Stomach (tissue), 9 donors: ENCODE results near the gene LGALS3BP. TPM values are rescaled to one million over a fixed set of nuclear protein-coding genes. Genes with fewer than 3 reads are reported as not detected.
A peak's percentile ranks its signal among the peaks of the same experiment; 100 is the strongest.

Source experiments
- DNase-seq, 2 donors: peaks; one replicate each; pipeline versions ENCODE4 v3.0.0 to v3.0.0-alpha.2; 2013 to 2019
- H3K27ac ChIP-seq, 5 donors: fragments of 200-600 bp in 4 of 5; sonication (generic) in 4 of 5; one replicate each; pipeline ENCODE4 v1.5.1; 2013 to 2019; ENCODE audit warnings: mild to moderate bottlenecking in 1 of 5, moderate library complexity in 1 of 5
- H3K27me3 ChIP-seq, 3 donors: fragments of 200-600 bp; sonication (generic); one replicate each; pipeline ENCODE4 v1.5.1; 2017 to 2019; ENCODE audit warnings: mixed run types in 1 of 3
- H3K36me3 ChIP-seq, 4 donors: fragments of 200-600 bp; sonication (generic); 1 replicate in 3 of 4; 2 replicates in 1 of 4; pipeline ENCODE4 v1.5.1; 2016 to 2019
- H3K4me1 ChIP-seq, 4 donors: fragments of 200-600 bp; sonication (generic); one replicate each; pipeline ENCODE4 v1.5.1; 2016 to 2019
- H3K4me3 ChIP-seq, 4 donors: fragments of 200-600 bp; sonication (generic) in 3 of 4; one replicate each; pipeline ENCODE4 v1.5.1; 2016 to 2019; ENCODE audit warnings: mild to moderate bottlenecking in 1 of 4
- H3K9me3 ChIP-seq, 4 donors: fragments of 200-600 bp; sonication (generic); one replicate each; pipeline ENCODE4 v1.5.1; 2016 to 2019
- EP300 ChIP-seq: sonication (generic); formaldehyde crosslinking; IDR thresholded peaks from one replicate; pipeline ENCODE4 v1.6.1; 2017; ENCODE audit warnings: antibody characterized with exemption
- POLR2A ChIP-seq, 4 donors: fragments of 450-650 bp; IDR thresholded peaks; one replicate each; pipeline ENCODE4 v1.6.1; 2016; ENCODE audit warnings: antibody characterized with exemption in 4 of 4, control low read depth in 2 of 4, mild to moderate bottlenecking in 1 of 4, moderate library complexity in 1 of 4
- POLR2AphosphoS5 ChIP-seq, 3 donors: sonication (generic); formaldehyde crosslinking; IDR thresholded peaks; one replicate each; pipeline ENCODE4 v1.6.1; 2016; ENCODE audit warnings: antibody characterized with exemption in 3 of 3
- WGBS, 5 donors: extraction: QIAGEN DNeasy Blood & Tissue Kit in 3 of 5; methylation state at CpG; one replicate each; pipeline versions ENCODE4 v1.1.5 to v1.1.7; 2013 to 2018; 5-methylcytosine and 5-hydroxymethylcytosine counted together
- intact Hi-C: fragments of 100-400 bp; cut with DNase I; formaldehyde crosslinking; loops from one replicate; pipeline ENCODE4 v1.15.1; 2023; ENCODE audit warnings: low total_unique reads
- polyA plus RNA-seq, 3 donors: library from polyadenylated mRNA; stranded (reverse); fragments of 200-250 nt; gene quantifications; one replicate each; pipeline ENCODE4 v1.2.3, GENCODE V29; 2013
- total RNA-seq, 5 donors: library from RNA; depleted of rRNA; stranded (reverse); fragments of >200 nt; gene quantifications; one replicate each; pipeline versions ENCODE4 v1.1.0 to v1.2.3, GENCODE V29; 2014 to 2016
- TF ChIP-seq, protein P1 (sequence below), 7 experiments: fragments of 450-650 bp in 4 of 7; fragments of 200-600 bp in 3 of 7; sonication (generic) in 3 of 7; IDR thresholded peaks; one replicate each; pipeline ENCODE4 v1.5.1; 2016 to 2019; ENCODE audit warnings: antibody characterized with exemption in 7 of 7, control low read depth in 2 of 7, mild to moderate bottlenecking in 1 of 7
- donor health status: healthy with polysubstance abuse.
- donor health status: Bipolar disorder and iron deficiency.
- donor health status: healthy.

Gene LGALS3BP
- total and polyA plus RNA-seq, 8 donors: 63.4 to 625 (median 192) TPM

DNA sequence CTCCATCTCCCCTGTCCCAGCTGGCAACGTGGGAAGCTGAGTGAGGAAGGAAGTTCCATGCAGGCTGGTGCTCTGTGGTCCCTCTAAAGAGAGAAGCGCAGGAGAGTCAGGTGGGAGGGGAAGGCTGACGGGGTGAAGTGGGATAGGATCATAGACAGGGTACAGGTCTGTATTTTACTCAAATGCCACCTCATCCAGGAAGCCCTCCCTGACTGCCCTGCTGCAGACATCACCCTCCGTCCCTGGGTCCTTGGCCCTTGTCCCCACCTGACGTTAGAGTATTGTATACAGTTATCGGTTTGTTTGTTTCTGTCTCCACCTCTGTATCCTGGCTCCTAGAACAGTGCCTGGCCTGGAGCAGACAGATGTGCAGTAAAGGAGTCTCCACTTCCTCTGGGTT lies 18.2 kb upstream of the LGALS3BP start:
- intact Hi-C loops: no loop called here
- Histone ChIP-seq H3K9me3 (no peaks in the 10 kb centered on the region), H3K36me3 (peaks cover 32 to 84% (median 79%) of the 10 kb centered on the region in 4 donors)

DNA sequence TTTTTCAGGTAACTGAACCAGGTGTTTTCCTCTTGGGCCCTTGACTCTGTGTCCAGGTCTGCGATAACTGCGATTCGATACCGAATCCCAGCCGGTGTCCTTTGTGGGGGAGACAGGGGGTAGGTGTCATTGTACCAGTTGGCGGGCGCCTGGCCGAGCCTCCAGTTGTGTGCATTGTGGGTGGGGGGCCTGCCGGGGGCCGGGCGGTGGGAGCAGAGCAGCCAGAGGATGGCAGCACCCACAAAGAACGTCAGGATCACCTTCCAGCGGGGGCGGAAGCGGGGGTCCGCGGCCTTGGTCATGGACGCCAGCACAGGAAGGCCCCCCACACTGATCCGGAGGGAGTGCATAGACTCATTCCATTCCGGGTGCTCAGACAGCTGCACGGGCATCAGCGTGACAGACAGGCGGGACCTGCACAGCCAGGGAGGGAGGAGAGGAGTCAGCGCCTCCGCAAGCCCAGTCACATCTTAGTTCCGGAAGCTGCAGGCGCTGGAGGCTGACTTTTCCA lies 17.6 kb upstream of the LGALS3BP start:
- Histone ChIP-seq H3K9me3 (no peaks in the 10 kb centered on the region), H3K4me3 (no peak overlapping the region), H3K27ac (peak overlapping the region; percentile 76 to 89 (median 78)), H3K27me3 (no peaks in the 10 kb centered on the region), H3K36me3 (peaks cover 33 to 89% (median 82%) of the 10 kb centered on the region in 4 donors), H3K4me1 (peaks cover 64 to 88% (median 76%) of the 10 kb centered on the region in 4 donors)
- intact Hi-C loops: no loop called here
- no peak for DNase-seq
- no peak for TF ChIP-seq EP300
- WGBS, 5 donors: 73 to 91% (median 79%) methylated on average over 26 to 27 of the region's 27 CpGs

More for the DNA sequence above, 18.2 kb upstream of the LGALS3BP start:
- Histone ChIP-seq H3K4me1 (peaks cover 67 to 88% (median 79%) of the 10 kb centered on the region in 4 donors), H3K27me3 (no peaks in the 10 kb centered on the region), H3K27ac (peak overlapping the region; percentile 66 to 83 (median 76)), H3K4me3 (no peak overlapping the region)
- 36 to 64% (median 45%) methylated on average over 6 of the region's 6 CpGs for WGBS, 5 donors
- no peak for TF ChIP-seq POLR2A (IDR thresholded peaks at IDR 0.05)
- no peak for TF ChIP-seq EP300
- no peak for TF ChIP-seq POLR2AphosphoS5 (IDR thresholded peaks at IDR 0.05)
- no peak for DNase-seq

DNA sequence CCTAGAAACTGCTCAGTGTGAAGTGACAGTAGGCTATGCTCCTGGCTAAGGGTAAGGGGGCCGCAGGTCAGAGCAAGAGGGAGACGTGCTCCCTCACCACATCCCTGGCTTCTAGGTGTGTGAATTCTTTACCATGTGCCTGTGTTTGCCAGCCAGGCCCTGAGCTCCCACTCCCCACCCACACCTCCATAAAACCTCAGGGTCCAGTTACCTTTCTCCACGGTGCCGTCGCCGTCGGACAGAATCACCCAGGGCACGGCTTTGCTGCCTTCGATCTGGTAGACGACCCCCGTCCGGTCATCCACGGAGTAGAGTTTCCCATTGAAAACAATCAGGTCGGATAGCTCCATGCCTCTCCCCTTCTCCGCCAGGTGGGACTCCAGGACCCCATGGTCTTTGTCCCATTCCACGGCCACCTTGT lies 17.1 kb upstream of the LGALS3BP start:
- TF ChIP-seq EP300 (no peak), POLR2A (IDR thresholded peaks at IDR 0.05) (no peak), POLR2AphosphoS5 (IDR thresholded peaks at IDR 0.05) (no peak)
- TF ChIP-seq, protein P1, sequence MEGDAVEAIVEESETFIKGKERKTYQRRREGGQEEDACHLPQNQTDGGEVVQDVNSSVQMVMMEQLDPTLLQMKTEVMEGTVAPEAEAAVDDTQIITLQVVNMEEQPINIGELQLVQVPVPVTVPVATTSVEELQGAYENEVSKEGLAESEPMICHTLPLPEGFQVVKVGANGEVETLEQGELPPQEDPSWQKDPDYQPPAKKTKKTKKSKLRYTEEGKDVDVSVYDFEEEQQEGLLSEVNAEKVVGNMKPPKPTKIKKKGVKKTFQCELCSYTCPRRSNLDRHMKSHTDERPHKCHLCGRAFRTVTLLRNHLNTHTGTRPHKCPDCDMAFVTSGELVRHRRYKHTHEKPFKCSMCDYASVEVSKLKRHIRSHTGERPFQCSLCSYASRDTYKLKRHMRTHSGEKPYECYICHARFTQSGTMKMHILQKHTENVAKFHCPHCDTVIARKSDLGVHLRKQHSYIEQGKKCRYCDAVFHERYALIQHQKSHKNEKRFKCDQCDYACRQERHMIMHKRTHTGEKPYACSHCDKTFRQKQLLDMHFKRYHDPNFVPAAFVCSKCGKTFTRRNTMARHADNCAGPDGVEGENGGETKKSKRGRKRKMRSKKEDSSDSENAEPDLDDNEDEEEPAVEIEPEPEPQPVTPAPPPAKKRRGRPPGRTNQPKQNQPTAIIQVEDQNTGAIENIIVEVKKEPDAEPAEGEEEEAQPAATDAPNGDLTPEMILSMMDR (IDR thresholded peaks at IDR 0.05): no peak
- DNase-seq: no peak
- no peaks in the 10 kb centered on the region for H3K9me3 ChIP-seq
- intact Hi-C loops: no loop called here
- H3K4me3 ChIP-seq: no peak overlapping the region
- peaks cover 62 to 86% (median 74%) of the 10 kb centered on the region in 4 donors for H3K4me1 ChIP-seq
- WGBS, 5 donors: 50 to 76% (median 59%) methylated on average over 16 of the region's 16 CpGs
- H3K36me3 ChIP-seq: peaks cover 36 to 94% (median 85%) of the 10 kb centered on the region in 4 donors
- H3K27ac ChIP-seq: peak overlapping the region; percentile 76 to 89 (median 78)
- no peaks in the 10 kb centered on the region for H3K27me3 ChIP-seq

DNA sequence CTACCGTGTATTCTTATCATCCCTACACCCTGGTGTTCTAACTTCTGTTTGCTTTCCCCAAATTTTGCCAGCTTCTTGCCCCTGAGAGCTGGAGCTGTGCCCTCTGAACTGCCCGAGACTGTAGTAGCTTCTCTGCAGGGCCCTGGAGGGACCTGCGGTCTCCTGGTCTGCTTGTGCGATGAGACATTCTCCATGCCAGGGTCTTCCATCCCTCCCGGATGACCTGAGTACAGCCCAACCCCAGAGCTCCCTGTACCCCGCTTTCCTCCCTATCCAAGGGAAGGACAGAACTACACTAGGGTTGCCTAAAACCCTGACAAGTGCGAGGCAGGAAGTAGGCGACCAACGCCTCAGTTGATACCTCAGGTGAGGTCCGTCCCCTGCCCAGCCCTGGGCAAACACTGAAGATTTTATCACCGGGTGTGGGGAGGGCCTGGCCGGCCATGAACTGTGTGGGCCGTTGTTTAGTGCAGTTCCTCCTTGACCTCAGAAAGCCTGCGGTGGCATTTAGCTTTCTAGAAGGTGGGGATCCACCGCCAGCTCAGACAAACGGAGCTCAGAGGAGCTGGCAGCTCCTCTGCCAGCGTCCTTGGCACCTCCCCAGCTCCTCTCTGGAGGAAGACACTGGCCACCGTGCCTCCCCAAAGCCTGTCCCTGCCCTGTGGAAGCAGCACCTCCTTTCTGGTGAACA lies 16.2 kb upstream of the LGALS3BP start:
- no peaks in the 10 kb centered on the region for H3K9me3 ChIP-seq
- intact Hi-C loops: no loop called here
- WGBS, 5 donors: 32 to 50% (median 37%) methylated on average over 9 to 18 of the region's 18 CpGs
- H3K27ac ChIP-seq: peak overlapping the region; percentile 76 to 89 (median 78)
- H3K36me3 ChIP-seq: peaks cover 44 to 100% (median 93%) of the 10 kb centered on the region in 4 donors
- TF ChIP-seq, protein P1 (IDR thresholded peaks at IDR 0.05): no peak
- TF ChIP-seq POLR2A (IDR thresholded peaks at IDR 0.05) (no peak), EP300 (no peak), POLR2AphosphoS5 (IDR thresholded peaks at IDR 0.05) (peak in 2 of 3 donors; percentile 71 to 87)
- no peaks in the 10 kb centered on the region for H3K27me3 ChIP-seq
- H3K4me1 ChIP-seq: peaks cover 55 to 78% (median 69%) of the 10 kb centered on the region in 4 donors
- H3K4me3 ChIP-seq: no peak overlapping the region
- peak; percentile 79 to 87 for DNase-seq

DNA sequence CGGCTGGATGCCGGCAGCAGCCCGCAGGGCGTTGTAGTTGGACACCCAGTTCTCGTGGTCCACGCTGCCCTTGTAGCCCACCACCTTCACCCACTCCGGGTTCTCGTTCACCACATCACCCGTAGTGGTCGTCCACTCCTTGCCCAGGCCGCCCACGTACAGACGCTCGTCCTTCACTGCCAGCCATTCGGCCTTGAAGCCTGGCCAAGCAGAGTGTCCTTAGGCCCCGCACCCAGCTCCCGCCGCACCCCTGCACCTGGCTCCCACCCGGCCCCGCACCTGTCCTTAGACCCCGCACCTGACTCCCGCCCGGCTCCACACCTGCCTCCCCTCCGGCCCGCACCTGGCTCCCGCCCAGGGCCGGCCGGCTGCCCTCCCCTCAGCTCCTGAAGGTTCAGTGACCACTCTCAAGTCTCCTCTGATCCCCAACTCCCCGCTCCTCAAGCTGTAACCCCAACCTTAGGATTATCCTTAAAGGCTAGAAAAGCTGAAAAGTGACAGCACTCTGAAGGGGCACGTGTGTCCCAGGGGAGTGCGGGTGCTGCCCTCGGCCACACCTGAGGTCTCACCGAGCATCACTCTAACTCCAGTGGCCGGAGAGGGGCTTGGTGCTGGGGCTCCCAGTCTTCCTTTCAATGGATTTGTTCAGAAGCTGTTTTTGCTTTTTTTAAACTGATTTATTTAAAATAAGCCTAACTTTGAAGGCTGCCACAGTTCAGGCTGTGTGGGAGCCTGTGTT lies 15.5 kb upstream of the LGALS3BP start:
- WGBS, 5 donors: 52 to 83% (median 77%) methylated on average over 34 of the region's 34 CpGs
- DNase-seq: peak in 1 of 2 donors; percentile 26

More for the DNA sequence above, 15.5 kb upstream of the LGALS3BP start:
- intact Hi-C loops: no loop called here
- Histone ChIP-seq H3K27me3 (no peaks in the 10 kb centered on the region), H3K27ac (peak overlapping the region; percentile 76 to 89 (median 78)), H3K4me1 (peaks cover 55 to 73% (median 67%) of the 10 kb centered on the region in 4 donors), H3K36me3 (peaks cover 52 to 100% (median 97%) of the 10 kb centered on the region in 4 donors), H3K9me3 (no peaks in the 10 kb centered on the region), H3K4me3 (no peak overlapping the region)
- TF ChIP-seq POLR2A (IDR thresholded peaks at IDR 0.05) (no peak), POLR2AphosphoS5 (IDR thresholded peaks at IDR 0.05) (no peak), EP300 (no peak)
- TF ChIP-seq, protein P1 (IDR thresholded peaks at IDR 0.05): no peak
